DND-41 (cell line): Measurements from ENCODE around the gene CHIT1.

Experiments used
- ATAC-seq: fragments of 200-7000 bp; cut with Tn5 transposase; 3 replicates; pipeline ENCODE4 v1.9.1; 2021; ENCODE audit warnings: low read depth; ENCODE audit not compliant: insufficient read depth
- DNase-seq: peaks from one replicate; pipeline ENCODE4 v3.0.0-alpha.2; 2020
- H2AFZ ChIP-seq: 2 replicates; pipeline ENCODE4 v1.6.0; 2012; ENCODE audit warnings: low read depth, low read length
- H3K27ac ChIP-seq: 2 replicates; pipeline ENCODE4 v1.5.1; 2012; ENCODE audit warnings: low read length, inconsistent platforms
- H3K27me3 ChIP-seq: fragments of 200-600 bp; sonication (generic); 2 replicates; pipeline ENCODE4 v1.6.0; 2012; ENCODE audit warnings: low read length, mild to moderate bottlenecking, inconsistent platforms; ENCODE audit not compliant: insufficient read depth, poor library complexity
- H3K36me3 ChIP-seq: 2 replicates; pipeline ENCODE4 v1.5.1; 2012; ENCODE audit warnings: low read length, inconsistent platforms; ENCODE audit not compliant: insufficient read depth
- H3K4me1 ChIP-seq: 2 replicates; pipeline ENCODE4 v1.5.1; 2012; ENCODE audit warnings: mild to moderate bottlenecking, low read length; ENCODE audit not compliant: insufficient read depth
- H3K4me2 ChIP-seq: 2 replicates; pipeline ENCODE4 v1.6.0; 2012; ENCODE audit warnings: mild to moderate bottlenecking, moderate library complexity, low read length, inconsistent platforms; ENCODE audit not compliant: insufficient read depth
- H3K4me3 ChIP-seq, 2 experiments: fragments of 200-600 bp in 1 of 2; shearing (Covaris generic) in 1 of 2; 2 replicates each; pipeline ENCODE4 v1.5.1; 2012 to 2016; ENCODE audit warnings: inconsistent platforms in 2 of 2, low read length in 2 of 2, mild to moderate bottlenecking in 2 of 2, low read depth in 1 of 2, moderate library complexity in 1 of 2
- H3K79me2 ChIP-seq: 2 replicates; pipeline ENCODE4 v1.6.0; 2012; ENCODE audit warnings: low read length, inconsistent platforms; ENCODE audit not compliant: insufficient read depth
- H3K9ac ChIP-seq: 2 replicates; pipeline ENCODE4 v1.6.0; 2012; ENCODE audit warnings: low read depth, mild to moderate bottlenecking, inconsistent platforms, low read length, moderate library complexity
- H3K9me3 ChIP-seq: 2 replicates; pipeline ENCODE4 v1.5.1; 2012; ENCODE audit warnings: low read length, moderate library complexity, mild to moderate bottlenecking, inconsistent platforms; ENCODE audit not compliant: insufficient read depth, severe bottlenecking
- H4K20me1 ChIP-seq: 2 replicates; pipeline ENCODE4 v1.6.0; 2012; ENCODE audit warnings: low read length; ENCODE audit not compliant: insufficient read depth
- EZH2 ChIP-seq: IDR thresholded peaks from 3 replicates; pipeline ENCODE4 v1.6.1; 2012; ENCODE audit warnings: borderline replicate concordance, low read depth, mild to moderate bottlenecking, moderate library complexity, low read length, inconsistent platforms; ENCODE audit not compliant: severe bottlenecking
- TF ChIP-seq, protein P1 (sequence below): IDR thresholded peaks from 2 replicates; pipeline ENCODE4 v1.5.1; 2012; ENCODE audit warnings: borderline replicate concordance, low read length, moderate library complexity, mild to moderate bottlenecking; ENCODE audit not compliant: poor library complexity, severe bottlenecking; ENCODE audit errors: extremely low read depth

The CHIT1 gene

DNA sequence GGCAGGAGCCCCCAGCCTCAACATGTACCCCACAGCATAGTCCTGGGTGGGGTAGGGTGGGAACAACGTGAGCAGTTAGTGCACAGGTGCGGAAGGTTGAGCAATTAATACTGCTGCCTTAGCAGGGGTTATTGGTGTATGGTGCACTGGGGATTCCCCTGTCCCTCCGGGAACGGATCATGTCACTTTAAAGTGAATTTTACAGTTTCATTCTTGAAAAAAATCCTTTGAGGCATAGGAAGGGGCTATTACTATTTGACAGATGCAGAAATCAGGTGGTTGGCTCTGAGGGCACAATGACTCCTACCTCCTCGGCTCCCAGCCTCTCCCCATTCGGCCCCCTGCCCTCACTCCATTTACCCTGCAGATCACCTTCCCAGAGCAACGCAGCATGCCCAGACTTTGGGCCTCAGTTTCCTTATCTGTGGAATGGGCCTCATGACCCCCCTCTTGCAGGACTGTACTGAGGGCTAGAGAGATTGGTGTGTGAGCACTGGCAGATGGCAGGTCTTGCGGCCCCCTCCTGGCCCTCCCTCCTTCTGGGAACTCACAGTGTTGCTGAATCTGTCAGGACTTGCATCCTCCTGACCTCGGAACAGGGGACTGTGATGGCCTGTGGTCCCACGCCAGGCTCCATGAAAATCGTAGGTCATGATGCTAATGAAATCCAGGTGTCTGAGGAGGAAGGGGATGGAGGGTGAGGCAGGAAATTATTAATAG lies 48.7 kb downstream of the CHIT1 start:
- no peak overlapping the region for H3K27ac ChIP-seq
- no peaks in the 10 kb centered on the region for H3K9me3 ChIP-seq
- H3K4me2 ChIP-seq: no peak overlapping the region
- H4K20me1 ChIP-seq: peaks cover 7% of the 10 kb centered on the region; the same call in 1 of the 2 replicates
- no peak overlapping the region for H3K4me3 ChIP-seq
- ATAC-seq: no peak
- H3K27me3 ChIP-seq: peaks cover 21% of the 10 kb centered on the region
- no peak for DNase-seq
- H3K36me3 ChIP-seq: no peaks in the 10 kb centered on the region
- no peak overlapping the region for H3K9ac ChIP-seq
- H2AFZ ChIP-seq: no peak overlapping the region
- H3K79me2 ChIP-seq: no peaks in the 10 kb centered on the region
- TF ChIP-seq, protein P1, sequence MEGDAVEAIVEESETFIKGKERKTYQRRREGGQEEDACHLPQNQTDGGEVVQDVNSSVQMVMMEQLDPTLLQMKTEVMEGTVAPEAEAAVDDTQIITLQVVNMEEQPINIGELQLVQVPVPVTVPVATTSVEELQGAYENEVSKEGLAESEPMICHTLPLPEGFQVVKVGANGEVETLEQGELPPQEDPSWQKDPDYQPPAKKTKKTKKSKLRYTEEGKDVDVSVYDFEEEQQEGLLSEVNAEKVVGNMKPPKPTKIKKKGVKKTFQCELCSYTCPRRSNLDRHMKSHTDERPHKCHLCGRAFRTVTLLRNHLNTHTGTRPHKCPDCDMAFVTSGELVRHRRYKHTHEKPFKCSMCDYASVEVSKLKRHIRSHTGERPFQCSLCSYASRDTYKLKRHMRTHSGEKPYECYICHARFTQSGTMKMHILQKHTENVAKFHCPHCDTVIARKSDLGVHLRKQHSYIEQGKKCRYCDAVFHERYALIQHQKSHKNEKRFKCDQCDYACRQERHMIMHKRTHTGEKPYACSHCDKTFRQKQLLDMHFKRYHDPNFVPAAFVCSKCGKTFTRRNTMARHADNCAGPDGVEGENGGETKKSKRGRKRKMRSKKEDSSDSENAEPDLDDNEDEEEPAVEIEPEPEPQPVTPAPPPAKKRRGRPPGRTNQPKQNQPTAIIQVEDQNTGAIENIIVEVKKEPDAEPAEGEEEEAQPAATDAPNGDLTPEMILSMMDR: no peak
- TF ChIP-seq EZH2: no peak
- no peaks in the 10 kb centered on the region for H3K4me1 ChIP-seq

DNA sequence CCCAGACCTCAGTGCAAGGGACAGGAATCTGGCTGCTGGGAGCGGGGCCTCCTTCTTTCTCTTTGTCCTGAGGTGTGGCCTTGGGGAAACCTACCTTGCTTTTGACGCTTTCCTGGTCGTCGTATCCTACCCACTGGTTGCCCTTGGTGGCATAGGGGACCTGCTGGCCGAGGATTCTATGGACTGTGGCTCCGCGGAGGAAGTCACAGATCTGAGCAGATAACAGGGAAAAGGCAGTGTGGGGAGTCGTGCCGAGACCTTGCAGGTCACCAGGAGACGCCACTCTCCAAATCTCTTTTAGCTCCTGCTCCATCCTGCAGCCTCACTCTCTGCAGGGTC lies 49.8 kb downstream of the CHIT1 start:
- H3K36me3 ChIP-seq: no peaks in the 10 kb centered on the region
- no peak for DNase-seq
- H3K27ac ChIP-seq: no peak overlapping the region
- no peak overlapping the region for H3K9ac ChIP-seq
- TF ChIP-seq, protein P1: no peak
- no peak for TF ChIP-seq EZH2
- H3K4me2 ChIP-seq: no peak overlapping the region
- H3K27me3 ChIP-seq: peaks cover 15% of the 10 kb centered on the region
- no peak for ATAC-seq
- no peaks in the 10 kb centered on the region for H3K9me3 ChIP-seq
- H3K79me2 ChIP-seq: no peaks in the 10 kb centered on the region
- peaks cover 7% of the 10 kb centered on the region; the same call in 1 of the 2 replicates for H4K20me1 ChIP-seq
- H3K4me3 ChIP-seq: no peak overlapping the region
- H3K4me1 ChIP-seq: no peaks in the 10 kb centered on the region
- H2AFZ ChIP-seq: no peak overlapping the region

DNA sequence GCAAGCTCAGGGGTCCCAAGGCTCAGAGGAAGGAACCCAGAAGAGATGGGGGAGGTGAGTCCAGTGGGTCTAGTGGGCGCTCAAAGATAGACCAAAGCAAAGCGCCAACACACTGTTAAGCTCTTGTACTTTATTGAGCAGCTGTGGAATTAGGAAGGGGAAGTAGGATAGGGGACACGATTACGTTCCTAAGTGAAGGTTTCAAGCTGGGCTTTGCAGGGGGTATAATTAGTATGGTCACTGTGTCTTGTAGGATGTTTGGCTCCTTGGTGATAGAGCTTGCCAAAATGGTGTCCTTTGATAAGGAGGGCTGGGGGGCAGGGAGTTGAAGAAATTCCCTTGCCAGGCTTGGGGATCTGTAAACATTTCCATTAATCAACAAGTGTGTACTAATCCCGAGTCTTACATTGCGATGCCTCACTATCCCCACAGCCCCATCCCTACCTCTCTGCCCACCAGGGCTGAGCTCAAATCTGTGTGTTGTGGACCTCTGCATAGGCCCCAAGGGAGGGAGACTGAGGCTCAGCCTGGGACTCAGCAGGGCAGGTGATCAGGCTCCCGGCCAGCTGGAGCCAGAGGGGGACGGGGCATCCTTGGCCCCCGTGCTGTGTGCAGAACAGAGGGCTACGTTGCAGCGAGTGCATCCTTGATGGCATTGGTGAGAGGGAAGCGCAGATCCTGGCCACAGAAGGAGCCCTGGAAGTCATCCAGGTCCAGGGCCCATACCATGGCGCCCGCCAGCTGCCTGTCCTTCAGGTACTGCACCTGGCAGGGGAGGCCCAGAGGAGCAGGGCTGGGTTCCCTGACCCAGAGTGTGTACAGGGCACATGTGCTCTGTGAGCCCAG lies 50.4 kb downstream of the CHIT1 start:
- TF ChIP-seq, protein P1: no peak
- no peak for TF ChIP-seq EZH2
- no peaks in the 10 kb centered on the region for H3K9me3 ChIP-seq
- H2AFZ ChIP-seq: no peak overlapping the region
- no peak overlapping the region for H3K4me3 ChIP-seq
- H3K27ac ChIP-seq: no peak overlapping the region
- DNase-seq (no peak), ATAC-seq (no peak)
- H3K36me3 ChIP-seq: no peaks in the 10 kb centered on the region
- peaks cover 7% of the 10 kb centered on the region; the same call in 1 of the 2 replicates for H4K20me1 ChIP-seq
- H3K27me3 ChIP-seq: peaks cover 17% of the 10 kb centered on the region
- no peaks in the 10 kb centered on the region for H3K4me1 ChIP-seq
- no peak overlapping the region for H3K9ac ChIP-seq
- no peak overlapping the region for H3K4me2 ChIP-seq
- no peaks in the 10 kb centered on the region for H3K79me2 ChIP-seq
